CD4-positive, alpha-beta T cell treated with Interleukin-15 for 4 hours (primary cell): Measurements from ENCODE around the gene MYCBP.

Experiments
- DNase-seq: peaks from one replicate; pipeline ENCODE4 v3.0.0-alpha.2; 2020; ENCODE audit warnings: low spot score

Gene MYCBP

DNA sequence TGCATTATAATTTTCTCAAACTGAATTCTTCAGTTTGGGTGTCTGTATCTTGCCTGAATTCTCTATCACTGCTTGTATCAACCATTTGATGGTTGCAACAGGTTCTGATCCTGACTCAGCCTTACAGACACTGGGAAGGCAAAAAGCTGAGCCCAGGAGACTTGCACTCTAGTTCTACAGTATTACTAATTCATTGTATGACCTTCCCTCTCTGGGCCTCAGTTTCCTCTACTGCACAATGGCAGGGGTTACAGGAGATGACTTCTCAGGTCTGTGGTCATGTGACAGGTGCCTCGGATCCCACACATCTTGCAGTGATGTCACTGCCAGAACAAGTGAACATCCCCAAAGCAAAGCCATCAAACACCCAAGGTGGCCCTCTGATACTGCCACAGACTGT, 52.3 kb downstream of the MYCBP start:
- no peak for DNase-seq

DNA sequence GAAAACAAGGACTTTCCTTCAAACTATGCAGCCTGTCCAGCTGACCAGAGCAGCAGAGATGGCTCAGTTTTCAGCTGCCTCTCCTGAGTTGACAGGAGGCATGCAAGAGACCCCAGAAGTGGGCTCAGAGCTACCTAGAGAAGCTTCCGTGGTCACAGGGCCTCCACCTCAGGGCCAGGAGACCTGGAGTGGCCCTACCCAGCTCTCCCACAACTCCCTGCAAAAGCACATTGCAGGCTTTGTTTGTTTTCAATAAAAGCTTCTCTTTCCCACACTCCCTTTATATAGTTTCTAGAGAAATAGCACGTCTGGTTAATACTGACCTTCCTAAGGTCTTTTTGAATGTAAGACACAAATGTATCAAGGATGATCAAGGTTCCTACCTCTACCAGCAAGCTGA, 53.6 kb downstream of the MYCBP start:
- DNase-seq, result no peak

DNA sequence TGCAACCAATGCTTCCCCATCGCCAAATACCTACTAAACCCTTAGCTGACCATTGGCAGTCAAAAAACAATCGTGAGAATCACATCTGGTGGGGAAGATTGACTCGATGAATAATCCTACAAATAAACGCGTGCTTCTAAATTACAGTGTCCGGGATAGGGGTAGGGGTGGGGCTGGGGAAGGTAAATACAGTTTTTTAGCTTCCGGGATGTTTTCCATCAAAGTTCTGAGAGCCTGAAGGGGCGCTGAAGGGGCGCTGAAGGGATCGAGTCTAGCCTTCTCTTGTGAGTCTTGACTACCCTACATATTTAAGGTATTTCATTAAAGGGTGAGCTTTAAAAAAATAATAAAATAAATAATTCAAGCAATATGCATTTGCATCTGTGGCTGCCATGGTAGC, 54.1 kb downstream of the MYCBP start:
- DNase-seq, result no peak

DNA sequence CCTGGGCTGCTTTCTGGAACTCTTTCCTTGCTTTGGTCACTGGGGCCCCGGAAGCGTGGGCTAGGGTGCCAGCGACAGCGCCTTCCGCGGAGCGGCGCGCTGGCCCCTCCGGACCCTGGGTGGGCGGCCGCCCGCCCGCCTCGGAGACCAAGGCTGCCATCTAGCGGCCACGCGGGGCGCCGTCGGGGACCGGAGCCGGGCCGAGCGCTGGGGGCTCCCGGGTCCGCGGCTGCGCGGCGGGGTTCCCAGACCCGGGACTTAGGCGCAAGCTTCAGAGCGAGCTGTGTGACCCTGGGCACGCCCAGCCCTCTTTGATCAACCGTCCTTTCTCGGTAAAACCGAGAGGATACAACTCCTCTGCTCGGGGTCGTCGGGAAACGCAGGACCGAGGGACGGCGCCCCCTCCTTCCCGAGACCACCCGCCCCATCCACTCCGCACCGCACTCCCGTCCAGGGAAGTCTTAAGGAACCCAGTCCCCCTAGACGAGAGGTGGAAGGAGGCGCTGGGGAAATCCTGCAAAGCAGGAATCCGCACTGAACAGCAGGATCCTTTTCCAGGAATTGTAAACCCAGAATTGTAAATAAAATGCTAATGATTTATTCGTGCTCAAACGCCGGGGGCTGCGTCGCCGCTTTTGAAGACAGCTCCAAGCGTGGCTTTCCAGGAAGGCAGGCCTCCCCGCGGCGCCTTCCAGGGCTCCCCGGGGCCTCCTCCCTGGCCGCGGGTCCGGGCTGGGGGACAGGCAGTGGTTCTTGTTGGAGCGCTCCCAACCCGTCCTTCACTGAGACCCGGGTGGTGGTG, 54.8 kb downstream of the MYCBP start:
- DNase-seq, result peak; percentile 20

DNA sequence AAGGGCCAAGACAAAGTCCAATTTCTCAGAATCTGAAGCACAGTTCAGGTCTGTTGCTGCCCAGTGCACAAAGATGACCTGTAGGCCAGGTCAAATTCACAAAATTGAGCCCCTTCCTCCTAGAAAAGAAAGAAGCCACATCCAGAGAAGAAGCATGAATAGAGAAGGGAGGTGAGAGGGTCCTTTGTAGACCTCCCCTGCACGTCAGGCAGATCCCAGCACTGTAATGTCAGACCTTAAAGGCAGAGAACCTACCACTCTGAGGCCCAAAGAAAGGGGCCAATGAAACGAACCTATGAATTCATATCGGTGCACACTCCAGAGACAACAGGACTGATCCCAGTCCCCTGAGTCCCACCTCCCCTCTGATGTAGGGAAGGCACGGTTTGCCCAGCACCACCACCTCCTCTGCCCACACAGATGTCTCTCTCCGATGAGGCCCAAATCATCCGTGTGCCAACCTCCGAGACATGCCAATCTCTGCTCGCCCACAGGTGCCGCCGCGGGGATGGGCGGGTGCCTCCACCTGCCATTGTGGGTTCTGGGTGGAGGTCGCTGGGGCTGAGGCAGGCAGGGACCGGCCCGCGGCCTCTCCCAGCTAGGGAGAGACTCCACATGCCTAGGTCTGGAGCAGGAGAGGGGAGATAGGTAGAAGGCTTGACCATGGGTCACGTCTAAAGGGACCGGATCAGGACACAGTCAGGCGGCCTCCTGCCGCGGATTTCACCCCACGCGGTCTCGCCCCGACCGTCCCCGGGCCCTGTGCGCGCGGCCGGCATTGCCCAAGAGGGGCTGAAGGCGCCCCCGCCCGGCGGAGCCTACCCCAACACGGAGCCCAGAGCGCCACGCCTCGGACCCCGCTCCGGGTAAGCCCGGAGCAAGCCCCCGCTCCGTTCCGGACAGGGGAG, 55.6 kb downstream of the MYCBP start:
- DNase-seq, result no peak

DNA sequence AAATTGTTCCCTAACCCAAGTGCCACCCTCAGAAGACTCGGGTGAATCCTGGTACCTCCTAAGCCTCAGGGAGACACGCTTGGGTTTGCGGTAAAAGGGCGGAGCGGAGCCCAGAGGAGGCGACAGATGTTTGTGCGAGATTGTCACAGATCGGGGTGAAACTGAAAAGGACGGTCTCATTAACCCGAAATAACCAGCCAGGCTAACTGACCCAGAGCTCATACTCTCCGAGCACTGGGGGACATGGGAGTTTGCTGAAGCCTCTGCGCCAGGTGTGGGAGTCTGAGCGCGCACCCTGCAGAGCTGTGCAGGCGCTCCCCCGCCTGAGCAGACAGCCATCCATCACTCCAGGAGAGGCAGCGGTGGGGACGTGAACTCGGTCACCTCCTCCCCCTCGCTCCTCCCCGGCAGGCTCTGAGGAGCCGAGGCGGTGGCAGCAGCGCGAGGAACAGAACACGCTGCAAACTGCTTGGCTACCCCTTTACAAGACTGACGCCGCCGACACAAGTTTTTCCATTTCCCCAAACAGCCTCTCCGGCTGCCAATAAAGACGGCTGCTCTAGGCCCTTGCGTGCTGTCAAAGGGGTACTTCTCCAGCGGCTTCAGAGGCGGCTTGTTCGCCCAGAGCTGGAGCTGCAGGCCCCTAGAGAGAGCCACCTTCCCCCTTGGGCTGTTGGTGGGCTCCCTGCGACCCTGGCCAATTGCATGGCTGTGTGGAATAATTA, 57.1 kb downstream of the MYCBP start:
- DNase-seq, result no peak

DNA sequence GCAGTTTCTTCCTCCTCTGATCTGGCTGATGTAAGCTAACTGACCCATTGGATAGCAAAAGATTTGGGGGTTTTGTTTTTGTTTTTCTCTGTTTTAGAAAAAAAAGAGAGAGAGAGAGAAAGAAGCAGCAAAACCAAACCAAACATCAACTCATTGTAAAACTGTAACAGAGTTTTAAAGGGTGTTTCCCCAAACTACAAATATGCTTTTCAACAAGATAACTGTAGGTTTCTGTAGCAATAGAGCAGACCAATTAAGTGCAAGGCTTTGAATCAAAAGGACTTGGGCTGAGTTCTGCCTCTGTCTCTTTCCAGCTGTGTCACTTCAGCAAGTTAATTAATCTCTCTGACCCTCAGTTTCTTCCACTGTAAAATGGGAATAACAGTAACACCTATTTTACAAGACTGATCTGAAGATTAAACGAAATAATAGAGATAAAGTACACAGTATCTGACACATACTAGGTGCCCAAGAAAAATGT, 58.1 kb downstream of the MYCBP start:
- no peak for DNase-seq

DNA sequence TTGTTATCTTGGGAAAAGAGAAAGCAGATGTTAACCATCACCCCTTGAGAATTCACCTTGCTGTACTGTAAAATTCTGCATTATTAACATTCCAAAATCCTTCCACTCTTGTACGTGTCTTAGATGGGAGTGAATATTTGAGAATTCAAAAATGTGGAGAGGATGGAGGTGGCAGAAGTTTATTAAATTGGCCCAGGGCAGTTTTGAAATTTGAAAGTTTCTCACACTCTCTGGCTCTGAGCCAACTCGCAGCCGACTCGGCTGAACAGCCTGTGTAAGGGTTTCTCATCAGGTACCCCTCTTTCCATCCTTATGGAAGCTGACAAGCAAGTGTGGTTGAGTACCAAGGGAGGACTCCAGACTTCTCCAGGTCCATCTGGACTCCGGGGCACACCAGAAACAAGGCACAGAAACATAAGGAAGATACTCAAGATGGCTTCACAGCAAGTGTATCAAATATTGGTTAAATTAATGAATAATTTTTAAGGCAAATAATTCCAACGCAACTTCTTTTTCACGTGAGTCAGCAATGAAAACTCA, 58.6 kb downstream of the MYCBP start:
- DNase-seq, result no peak

DNA sequence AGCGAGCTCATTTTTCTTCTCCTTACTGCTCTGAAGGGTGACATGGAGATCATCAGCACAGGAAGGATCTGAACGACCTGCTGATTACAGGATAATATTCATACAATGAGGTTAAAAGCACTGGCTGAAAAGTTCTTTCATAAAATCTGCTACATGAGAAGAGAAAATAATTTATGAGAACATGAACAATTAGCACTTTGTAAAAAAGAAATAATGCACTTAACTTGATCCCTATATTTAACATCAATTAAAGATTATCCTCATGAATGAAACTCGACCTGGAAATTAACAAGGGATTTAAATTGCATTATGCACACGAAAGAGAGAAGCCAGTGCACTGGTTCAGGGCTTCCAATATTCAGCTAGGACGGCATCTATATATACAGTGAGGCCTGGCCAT, 60.2 kb downstream of the MYCBP start:
- no peak for DNase-seq
